HCEC 1CT (cell line): ENCODE data around the gene SMCP.

ENCODE experiments used
- DNase-seq: peaks from one replicate; pipeline ENCODE4 v3.0.0-alpha.2; 2017

SMCP gene

GRCh38 chr1:152878042-152878441 is at the start of gene SMCP:
Gene SMCP, plus strand, starts transcription at chr1:152878322. Its CDS starts 6,101 bp downstream, at chr1:152884423.
- no peak for DNase-seq

GRCh38 chr1:152836870-152837269 is 41.3 kb upstream of the SMCP start:
- DNase-seq, result no peak

- no peak for DNase-seq
Observed at GRCh38 chr1:152842556-152842955, 35.6 kb upstream of the SMCP start, which contains the start of gene LCE6A. Gene LCE6A, plus strand, starts transcription at chr1:152842856. Its CDS starts 665 bp downstream, at chr1:152843521.

GRCh38 chr1:152855661-152856060 is 22.5 kb upstream of the SMCP start:
- DNase-seq, result no peak

- DNase-seq, result no peak
Observed at GRCh38 chr1:152858062-152858461, 20.1 kb upstream of the SMCP start.

- no peak for DNase-seq
Observed at GRCh38 chr1:152859696-152860095, 18.4 kb upstream of the SMCP start, which contains the start of gene LCE7A. Gene LCE7A, plus strand, starts transcription at chr1:152859996. Its CDS starts 702 bp downstream, at chr1:152860698.

- DNase-seq, result no peak
Observed at GRCh38 chr1:152860129-152860528, 18.0 kb upstream of the SMCP start.

GRCh38 chr1:152861374-152861773 is 16.7 kb upstream of the SMCP start:
- no peak for DNase-seq

- no peak for DNase-seq
Observed at GRCh38 chr1:152864443-152864842, 13.7 kb upstream of the SMCP start.

- no peak for DNase-seq
Observed at GRCh38 chr1:152866321-152866720, 11.8 kb upstream of the SMCP start.

- DNase-seq, result peak; percentile 57
Observed at GRCh38 chr1:152869808-152870419, 8.2 kb upstream of the SMCP start.

- DNase-seq, result peak; percentile 51
Observed at GRCh38 chr1:152870831-152871730, 7.0 kb upstream of the SMCP start.

- no peak for DNase-seq
Observed at GRCh38 chr1:152871731-152872126, 6.4 kb upstream of the SMCP start.

- peak; percentile 48 for DNase-seq
Observed at GRCh38 chr1:152873495-152873894, 4.6 kb upstream of the SMCP start.

- DNase-seq, result no peak
Observed at GRCh38 chr1:152876827-152877226, 1.3 kb upstream of the SMCP start.

- DNase-seq, result no peak
Observed at GRCh38 chr1:152879559-152880198, 1.6 kb downstream of the SMCP start.

GRCh38 chr1:152880316-152880715 is 2.2 kb downstream of the SMCP start:
- no peak for DNase-seq

- DNase-seq, result no peak
Observed at GRCh38 chr1:152880907-152881306, 2.8 kb downstream of the SMCP start.

- no peak for DNase-seq
Observed at GRCh38 chr1:152884085-152884484, 6.0 kb downstream of the SMCP start.

GRCh38 chr1:152884506-152884905 is 6.4 kb downstream of the SMCP start:
- DNase-seq, result no peak

- no peak for DNase-seq
Observed at GRCh38 chr1:152884966-152885624, 7.0 kb downstream of the SMCP start.

- no peak for DNase-seq
Observed at GRCh38 chr1:152886085-152886484, 8.0 kb downstream of the SMCP start.
